Uterus (tissue), 2 donors: Measurements from ENCODE around the gene DMBT1.

Source experiments
- CTCF ChIP-seq, 4 experiments: fragments of 200-600 bp in 2 of 4; fragments of 450-650 bp in 2 of 4; sonication (generic) in 2 of 4; IDR thresholded peaks; one replicate each; pipeline ENCODE4 v1.5.1; 2016 to 2019; ENCODE audit warnings: antibody characterized with exemption in 4 of 4, mild to moderate bottlenecking in 2 of 4, moderate library complexity in 1 of 4
- POLR2A ChIP-seq, 2 donors: fragments of 450-650 bp; IDR thresholded peaks; one replicate each; pipeline ENCODE4 v1.6.1; 2016; ENCODE audit warnings: antibody characterized with exemption in 2 of 2, mild to moderate bottlenecking in 1 of 2, moderate library complexity in 1 of 2

DNA sequence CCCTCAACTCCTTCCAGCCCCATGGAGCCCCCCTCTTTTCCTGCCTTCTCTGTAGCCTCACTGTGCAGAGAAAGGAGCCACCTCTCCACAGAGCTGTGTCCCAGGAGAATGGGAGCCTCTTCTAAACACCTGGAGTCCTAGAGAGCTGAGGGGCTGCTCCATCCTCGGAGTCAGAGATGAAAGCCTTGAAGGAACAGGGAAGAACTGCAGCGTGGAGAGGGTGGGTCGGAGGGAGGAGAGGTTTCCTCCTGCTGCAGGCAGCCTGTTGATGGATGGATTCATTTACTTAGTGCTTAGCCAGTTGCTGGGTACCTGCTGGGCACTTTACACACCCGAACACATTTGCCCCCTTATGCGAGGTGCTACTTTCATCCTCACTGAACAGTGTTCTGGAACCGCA, 100.1 kb downstream of the DMBT1 start:
- TF ChIP-seq CTCF (IDR thresholded peaks at IDR 0.05) (no peak), POLR2A (IDR thresholded peaks at IDR 0.05) (no peak)
